Measurements from ENCODE around the gene ACSM6.

ACSM6 gene

DNA sequence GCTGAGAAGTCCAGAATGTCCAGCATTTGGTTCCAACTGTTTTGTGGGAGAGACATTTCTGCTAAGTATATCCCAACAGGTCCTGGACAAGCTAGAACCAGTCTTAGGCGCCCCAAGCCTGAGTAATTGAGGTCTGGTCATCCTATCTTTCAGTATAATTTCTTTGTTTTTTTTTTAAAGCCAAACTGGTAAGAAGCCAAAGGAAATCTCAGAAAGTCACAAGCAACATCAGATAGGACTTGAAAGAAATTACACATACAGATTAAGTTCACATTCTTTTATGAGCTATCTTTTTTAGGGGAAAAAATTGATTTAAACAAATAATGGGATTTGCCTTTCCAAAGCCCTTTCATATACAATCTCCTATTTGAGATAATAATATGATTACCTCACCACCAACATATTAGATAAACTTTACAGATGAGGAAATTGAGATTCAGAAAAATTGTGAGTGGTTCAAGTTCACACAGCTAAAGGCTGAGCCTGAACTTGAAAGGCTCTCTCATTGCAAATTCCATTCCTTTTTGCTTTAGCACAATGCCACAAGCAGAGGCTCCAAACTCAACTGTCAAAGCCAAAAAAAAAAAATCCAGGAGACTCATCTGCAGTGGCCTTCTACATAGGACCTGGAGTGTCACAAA is 81.8 kb downstream of the ACSM6 start:
- DNase-seq, result no peak

DNA sequence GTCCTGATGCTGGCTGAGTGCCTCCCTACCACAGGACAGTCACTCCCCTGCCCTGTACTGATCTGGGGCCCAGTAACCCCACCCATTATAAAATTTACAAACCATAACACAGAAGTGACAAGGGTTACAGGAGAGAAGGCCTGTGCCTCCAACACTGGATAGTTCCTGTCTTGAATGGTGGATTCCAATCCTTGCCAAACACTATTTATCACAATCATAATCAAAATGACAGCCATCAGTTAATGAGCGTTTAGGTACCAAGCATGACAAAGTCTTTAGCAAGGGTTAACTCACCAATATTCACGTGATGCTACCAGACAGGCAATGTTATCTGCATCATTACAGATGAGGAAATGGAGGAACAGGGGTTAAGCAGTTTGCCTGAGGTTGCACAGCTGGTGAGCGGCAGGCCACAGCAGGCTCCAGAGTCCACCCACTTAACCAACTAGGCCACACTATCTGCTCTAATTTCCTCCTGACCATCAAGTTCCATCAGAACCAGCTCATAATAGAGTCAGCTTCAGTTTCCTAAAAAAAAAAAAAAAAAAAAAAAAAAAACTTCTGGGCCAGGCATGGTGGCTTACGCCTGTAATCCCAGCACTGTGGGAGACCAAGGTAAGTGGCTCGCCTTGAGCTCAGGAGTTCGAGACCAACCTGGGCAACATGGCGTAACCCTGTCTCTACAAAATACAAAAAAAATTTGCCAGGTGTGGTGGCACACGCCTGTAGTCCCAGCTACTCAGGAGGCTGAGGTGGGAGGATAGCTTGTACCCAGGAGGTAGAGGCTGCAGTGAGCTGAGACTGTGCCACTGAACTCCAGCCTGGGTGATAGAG is 82.5 kb downstream of the ACSM6 start:
- no peak for DNase-seq

DNA sequence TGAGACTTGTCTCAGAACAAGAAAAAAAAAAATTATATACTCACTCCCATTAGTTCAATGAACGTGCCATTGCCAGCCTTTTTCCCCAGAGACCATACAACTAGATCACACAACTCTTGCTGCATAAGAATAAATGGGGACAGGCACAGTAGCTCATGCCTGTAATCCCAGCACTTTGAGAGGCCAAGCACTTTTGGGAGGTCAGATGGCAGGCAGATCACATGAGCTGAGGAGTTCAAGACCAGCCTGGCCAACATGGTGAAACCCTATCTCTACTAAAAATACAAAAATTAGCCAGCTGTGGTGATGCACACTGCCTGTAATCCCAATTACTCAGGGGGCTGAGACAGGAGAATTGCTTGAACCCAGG is 83.1 kb downstream of the ACSM6 start:
- DNase-seq, result no peak

DNA sequence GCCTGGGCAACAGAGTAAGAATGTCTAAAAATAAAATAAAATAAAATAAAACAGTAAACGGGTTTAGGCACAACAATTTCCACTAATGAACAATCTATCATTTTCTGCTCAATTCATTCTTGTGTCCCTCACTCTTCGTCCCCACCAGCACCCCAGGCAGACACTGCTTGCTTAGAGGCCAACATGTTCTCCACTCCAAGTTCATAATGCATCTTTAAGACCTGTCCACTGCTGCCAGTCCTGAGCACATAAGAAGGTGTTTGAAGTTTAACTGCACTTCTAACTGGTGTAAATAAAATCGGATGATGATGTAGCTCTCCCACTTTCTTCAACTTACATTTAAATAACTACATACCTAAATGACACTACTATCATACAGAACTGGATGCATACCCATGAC is 83.6 kb downstream of the ACSM6 start:
- DNase-seq, result no peak

Measured in activated CD8-positive, alpha-beta memory T cell treated with anti-CD3 and anti-CD28 coated beads for 24 hours (primary cell).